OCI-LY7 (cell line): Measurements from ENCODE around the gene OTUD5.

Experiments used
- CTCF ChIP-seq: fragments of 200-600 bp; sonication (generic); conservative IDR thresholded peaks from 2 replicates; pipeline ENCODE4 v1.5.1; 2014; ENCODE audit warnings: mild to moderate bottlenecking, antibody characterized with exemption, low read length, moderate library complexity, mixed read lengths
- EZH2phosphoT487 ChIP-seq: fragments of 200-600 bp; sonication (generic); IDR thresholded peaks from 2 replicates; pipeline ENCODE4 v1.6.1; 2018; ENCODE audit warnings: low read depth, borderline replicate concordance, mild to moderate bottlenecking, mixed run types, antibody characterized with exemption, low read length, moderate library complexity, mixed read lengths

GRCh38 chrX:48894891-48895290, 62.5 kb downstream of the OTUD5 start:
- TF ChIP-seq CTCF (no peak), EZH2phosphoT487 (no peak)
